Liver (tissue), 9 donors: ENCODE results near the gene CCDC137. TPM values are rescaled to one million over a fixed set of nuclear protein-coding genes. Genes with fewer than 3 reads are reported as not detected.

ENCODE experiments used
- DNase-seq: peaks from one replicate; pipeline ENCODE4 v3.0.0-alpha.2; 2017; ENCODE audit warnings: low spot score
- H3K27ac ChIP-seq, 2 donors: one replicate each; pipeline ENCODE4 v1.7.0; 2013; ENCODE audit warnings: inconsistent platforms in 2 of 2, low read length in 2 of 2, control low read depth in 1 of 2, low read depth in 1 of 2, mild to moderate bottlenecking in 1 of 2
- H3K27me3 ChIP-seq, 4 donors: one replicate each; pipeline versions ENCODE4 v1.6.1 to v1.7.0; 2013; ENCODE audit warnings: low read length in 3 of 4, inconsistent platforms in 1 of 4, mild to moderate bottlenecking in 1 of 4, moderate library complexity in 1 of 4; ENCODE audit not compliant: control insufficient read depth in 4 of 4, insufficient read depth in 4 of 4
- H3K36me3 ChIP-seq, 4 donors: one replicate each; pipeline versions ENCODE4 v1.6.1 to v1.7.0; 2013; ENCODE audit warnings: low read length in 3 of 4, mild to moderate bottlenecking in 3 of 4, low read depth in 1 of 4, moderate library complexity in 1 of 4; ENCODE audit not compliant: control insufficient read depth in 4 of 4, insufficient read depth in 3 of 4
- H3K4me1 ChIP-seq, 4 donors: one replicate each; pipeline versions ENCODE4 v1.6.1 to v1.7.0; 2013; ENCODE audit warnings: low read length in 3 of 4, mild to moderate bottlenecking in 3 of 4, moderate library complexity in 1 of 4; ENCODE audit not compliant: control insufficient read depth in 4 of 4, insufficient read depth in 4 of 4
- H3K4me3 ChIP-seq, 3 donors: one replicate each; pipeline versions ENCODE4 v1.6.1 to v1.7.0; 2013; ENCODE audit warnings: low read length in 3 of 3, control low read depth in 1 of 3, low read depth in 1 of 3, mild to moderate bottlenecking in 1 of 3
- H3K9ac ChIP-seq, 2 donors: one replicate each; pipeline ENCODE4 v1.7.0; 2013; ENCODE audit warnings: low read length in 2 of 2, mild to moderate bottlenecking in 2 of 2, moderate library complexity in 2 of 2, control low read depth in 1 of 2, low read depth in 1 of 2
- H3K9me3 ChIP-seq, 4 donors: one replicate each; pipeline versions ENCODE4 v1.6.1 to v1.7.0; 2013; ENCODE audit warnings: low read length in 3 of 4; ENCODE audit not compliant: control insufficient read depth in 4 of 4
- ATF3 ChIP-seq: IDR thresholded peaks from 2 replicates; pipeline ENCODE4 v1.6.1; 2016; ENCODE audit warnings: antibody characterized with exemption
- CTCF ChIP-seq: fragments of 150-350 bp; IDR thresholded peaks from 2 replicates; pipeline ENCODE4 v1.5.1; 2017; ENCODE audit warnings: improper control_type of control experiment, low read depth, low read length; ENCODE audit not compliant: missing input control
- EGR1 ChIP-seq, 2 donors: IDR thresholded peaks; 2 replicates each; pipeline ENCODE4 v1.6.1; 2016 to 2018; ENCODE audit warnings: antibody characterized with exemption in 2 of 2, low read depth in 2 of 2
- FOXA1 ChIP-seq: IDR thresholded peaks from 2 replicates; pipeline ENCODE4 v1.6.1; 2016; ENCODE audit warnings: antibody characterized with exemption
- FOXA2 ChIP-seq: IDR thresholded peaks from 2 replicates; pipeline ENCODE4 v1.6.1; 2016; ENCODE audit warnings: antibody characterized with exemption
- HNF4A ChIP-seq, 2 donors: conservative IDR thresholded peaks; 2 replicates each; pipeline ENCODE4 v1.6.1; 2016; ENCODE audit warnings: antibody characterized with exemption in 2 of 2, mild to moderate bottlenecking in 2 of 2
- HNF4G ChIP-seq: IDR thresholded peaks from 2 replicates; pipeline ENCODE4 v1.6.1; 2016; ENCODE audit warnings: antibody characterized with exemption
- JUND ChIP-seq, 2 donors: IDR thresholded peaks; 2 replicates each; pipeline ENCODE4 v1.6.1; 2016; ENCODE audit warnings: antibody characterized with exemption in 2 of 2
- MAX ChIP-seq: IDR thresholded peaks from 2 replicates; pipeline ENCODE4 v1.6.1; 2016; ENCODE audit warnings: antibody characterized with exemption
- NR2F2 ChIP-seq: IDR thresholded peaks from 2 replicates; pipeline ENCODE4 v1.6.1; 2016; ENCODE audit warnings: antibody characterized with exemption
- RAD21 ChIP-seq, 2 donors: IDR thresholded peaks; 2 replicates each; pipeline ENCODE4 v1.6.1; 2016; ENCODE audit warnings: antibody characterized with exemption in 2 of 2, mild to moderate bottlenecking in 2 of 2
- REST ChIP-seq: IDR thresholded peaks from 2 replicates; pipeline ENCODE4 v1.6.1; 2016; ENCODE audit warnings: antibody characterized with exemption, mild to moderate bottlenecking
- RXRA ChIP-seq, 2 donors: IDR thresholded peaks; 2 replicates each; pipeline ENCODE4 v1.6.1; 2017 to 2018; ENCODE audit warnings: antibody characterized with exemption in 2 of 2, mild to moderate bottlenecking in 1 of 2
- SP1 ChIP-seq: IDR thresholded peaks from 2 replicates; pipeline ENCODE4 v1.6.1; 2018; ENCODE audit warnings: antibody characterized with exemption, mild to moderate bottlenecking
- TAF1 ChIP-seq: conservative IDR thresholded peaks from 2 replicates; pipeline ENCODE4 v1.6.1; 2016; ENCODE audit warnings: antibody characterized with exemption, mild to moderate bottlenecking
- YY1 ChIP-seq: IDR thresholded peaks from 2 replicates; pipeline ENCODE4 v1.6.1; 2016; ENCODE audit warnings: antibody characterized with exemption, mild to moderate bottlenecking
- ZBTB33 ChIP-seq: IDR thresholded peaks from 2 replicates; pipeline ENCODE4 v1.6.1; 2016; ENCODE audit warnings: antibody characterized with exemption
- WGBS: extraction: QIAGEN DNeasy Blood & Tissue Kit; methylation state at CpG from one replicate; pipeline ENCODE4 v1.1.7; 2013; 5-methylcytosine and 5-hydroxymethylcytosine counted together
- polyA plus RNA-seq, 2 donors: library from polyadenylated mRNA; stranded (reverse) in 1 of 2; unstranded in 1 of 2; fragments of 200-250 nt in 1 of 2; fragments of >200 nt in 1 of 2; fragmentation: Nextera tagmentation in 1 of 2; extraction: Ambion mirVana in 1 of 2; gene quantifications; one replicate each; pipeline versions ENCODE4 v1.2.1 to v1.2.3, GENCODE V29; 2013 to 2015
- total RNA-seq, 2 donors: library from RNA; depleted of rRNA; stranded (reverse); fragments of >200 nt; gene quantifications; one replicate each; pipeline ENCODE4 v1.2.3, GENCODE V29; 2014
- donor health status: healthy.
- donor health status: healthy.
- donor health status: healthy.
- donor health status: healthy.
- donor health status: healthy.

The CCDC137 gene
- total and polyA plus RNA-seq, 4 donors, result 4.3 to 6.9 (median 5.2) TPM

GRCh38 chr17:81641825-81642489 is 24.6 kb upstream of the CCDC137 start:
- peaks cover 0 to 9% (median 5%) of the 10 kb centered on the region in 4 donors for H3K4me1 ChIP-seq
- H3K4me3 ChIP-seq, result no peak overlapping the region
- no peaks in the 10 kb centered on the region for H3K9me3 ChIP-seq
- H3K27me3 ChIP-seq, result no peaks in the 10 kb centered on the region
- TF ChIP-seq REST, result no peak
- no peak for TF ChIP-seq ZBTB33
- TF ChIP-seq MAX, result no peak
- TF ChIP-seq JUND (IDR thresholded peaks at IDR 0.05), result no peak
- TF ChIP-seq HNF4G, result no peak
- no peak for TF ChIP-seq HNF4A (conservative IDR thresholded peaks at IDR 0.05)
- no peak for TF ChIP-seq CTCF
- no peak for TF ChIP-seq FOXA1
- TF ChIP-seq FOXA2, result no peak
- no peak for TF ChIP-seq RAD21 (IDR thresholded peaks at IDR 0.05)
- no peak for TF ChIP-seq YY1
- TF ChIP-seq EGR1 (IDR thresholded peaks at IDR 0.05; ENCODE audit: low read depth in 2 of 2), result no peak
- TF ChIP-seq SP1, result no peak
- TF ChIP-seq TAF1, result no peak
- TF ChIP-seq NR2F2, result no peak
- TF ChIP-seq ATF3, result no peak
- no peak for TF ChIP-seq RXRA (IDR thresholded peaks at IDR 0.05)
- WGBS, result 91% methylated on average over 17 of the region's 17 CpGs
- no peak for DNase-seq
- H3K9ac ChIP-seq, result no peak overlapping the region
- no peaks in the 10 kb centered on the region for H3K36me3 ChIP-seq
- no peak overlapping the region for H3K27ac ChIP-seq
